K562 (cell line): ENCODE measurements around the gene SPTBN2. TPM values are rescaled to one million over a fixed set of nuclear protein-coding genes. Genes with fewer than 3 reads are reported as not detected.

ENCODE experiments used
- ATAC-seq: fragments of 200-7000 bp; cut with Tn5 transposase; 3 replicates; pipeline ENCODE4 v1.9.1; 2020; ENCODE audit warnings: moderate library complexity
- BruUV-seq: library from RNA; stranded (reverse); fragments of 400-500 nt; replicated peaks from 2 replicates; lab custom pipeline; 2021; lab: Mats Ljungman, UMichigan
- CTCF ChIA-PET: fragments of 300-600 bp; formaldehyde crosslinking; extraction: SDS; loops from one replicate; lab custom pipeline; 2021; ENCODE audit warnings: low intra/inter-chr PET ratio; lab: Yijun Ruan, JAX
- POLR2A ChIA-PET: fragments of 300-600, 350-650 bp; sonication (Branson Sonifier 250); formaldehyde crosslinking; extraction: SDS; loops from one replicate; lab custom pipeline; 2021; ENCODE audit warnings: antibody characterized with exemption, inconsistent platforms; lab: Yijun Ruan, JAX
- DNase-seq, 4 experiments: peaks; one replicate each; pipeline versions ENCODE4 v3.0.0 to v3.0.0-alpha.2; 2011 to 2018; ENCODE audit warnings: low spot score in 3 of 4, mixed read lengths in 3 of 4; ENCODE audit errors: extremely low read depth in 1 of 4
- FAIRE-seq: peaks from 2 replicates; lab custom pipeline; 2011; peaks lifted over from hg19 to GRCh38; lab: Jason Lieb, UNC
- H2AFZ ChIP-seq: 2 replicates; pipeline ENCODE4 v1.6.0; 2011; ENCODE audit warnings: low read depth, low read length, control low read depth, inconsistent platforms
- H3K27ac ChIP-seq: fragments of 200-600 bp; 3 replicates; pipeline ENCODE4 v1.8.0; 2011; ENCODE audit warnings: low read depth, mild to moderate bottlenecking, control low read depth, inconsistent platforms, low read length, moderate library complexity, mixed read lengths; ENCODE audit errors: extremely low read depth
- H3K27me3 ChIP-seq, 2 experiments: fragments of 300-600 bp in 1 of 2; 2 replicates in 1 of 2; 3 replicates in 1 of 2; pipeline versions ENCODE4 v1.6.0 to v1.8.0; 2011; ENCODE audit warnings: inconsistent platforms in 2 of 2, low read length in 2 of 2, mild to moderate bottlenecking in 1 of 2, mixed read lengths in 1 of 2, moderate library complexity in 1 of 2; ENCODE audit not compliant: control insufficient read depth in 2 of 2, insufficient read depth in 2 of 2
- H3K36me3 ChIP-seq: fragments of 300-600 bp; 3 replicates; pipeline ENCODE4 v1.8.0; 2011; ENCODE audit warnings: mild to moderate bottlenecking, low read length, inconsistent platforms; ENCODE audit not compliant: control insufficient read depth, insufficient read depth
- H3K4me1 ChIP-seq, 2 experiments: fragments of 200-600 bp in 1 of 2; replicated peaks in 1 of 2; 2 replicates in 1 of 2; 3 replicates in 1 of 2; pipeline versions ENCODE4 v1.5.1 to v1.8.0; 2011; ENCODE audit warnings: inconsistent platforms in 2 of 2, low read length in 2 of 2, mild to moderate bottlenecking in 1 of 2, mixed read lengths in 1 of 2, moderate library complexity in 1 of 2; ENCODE audit not compliant: control insufficient read depth in 2 of 2, insufficient read depth in 2 of 2
- H3K4me2 ChIP-seq: 2 replicates; pipeline ENCODE4 v1.6.1; 2011; ENCODE audit warnings: low read length, control low read depth, inconsistent platforms, mixed read lengths; ENCODE audit not compliant: insufficient read depth
- H3K4me3 ChIP-seq: fragments of 200-600 bp; sonication (generic), shearing (Covaris generic); 2 replicates; pipeline ENCODE4 v1.5.1; 2016; ENCODE audit warnings: control low read depth, inconsistent platforms
- H3K79me2 ChIP-seq: fragments of 200-600 bp; 3 replicates; pipeline ENCODE4 v1.8.0; 2011; ENCODE audit warnings: low read length, inconsistent platforms; ENCODE audit not compliant: control insufficient read depth, insufficient read depth
- H3K9ac ChIP-seq, 2 experiments: 2 replicates each; pipeline versions ENCODE4 v1.6.0 to v1.6.1; 2011; ENCODE audit warnings: low read depth in 2 of 2, low read length in 2 of 2, control low read depth in 1 of 2, inconsistent platforms in 1 of 2, mild to moderate bottlenecking in 1 of 2, mixed read lengths in 1 of 2; ENCODE audit not compliant: insufficient read depth in 1 of 2
- H3K9me1 ChIP-seq: one replicate; pipeline ENCODE4 v1.6.0; 2011; ENCODE audit warnings: inconsistent platforms, mild to moderate bottlenecking, low read length, moderate library complexity; ENCODE audit not compliant: control insufficient read depth, insufficient read depth
- H3K9me3 ChIP-seq: replicated peaks from 2 replicates; pipeline ENCODE4 v1.5.1; 2011; ENCODE audit warnings: low read depth, low read length, inconsistent platforms; ENCODE audit not compliant: control insufficient read depth, insufficient read depth
- H4K20me1 ChIP-seq: replicated peaks from 2 replicates; pipeline ENCODE4 v1.6.1; 2011; ENCODE audit warnings: low read length, inconsistent platforms, mixed read lengths; ENCODE audit not compliant: control insufficient read depth, insufficient read depth
- ARID3A ChIP-seq: IDR thresholded peaks from 2 replicates; pipeline ENCODE4 v1.6.1; 2012; ENCODE audit warnings: low read depth, low read length, improper control_type of control experiment, borderline replicate concordance
- CHAMP1 ChIP-seq: fragments of 450-650 bp; IDR thresholded peaks from 2 replicates; pipeline ENCODE4 v1.6.1; 2016; ENCODE audit warnings: mild to moderate bottlenecking
- CREM ChIP-seq: IDR thresholded peaks from 2 replicates; pipeline ENCODE4 v1.6.1; 2014; ENCODE audit warnings: antibody characterized with exemption, low read depth
- ELF4 ChIP-seq: fragments of 450-650 bp; formaldehyde crosslinking; IDR thresholded peaks from 2 replicates; pipeline ENCODE4 v1.4.0; 2022; ENCODE audit warnings: missing genetic modification characterization
- FOXP1 ChIP-seq: sonication (generic); formaldehyde crosslinking; IDR thresholded peaks from 2 replicates; pipeline ENCODE4 v1.8.0; 2022; ENCODE audit warnings: mild to moderate bottlenecking, missing genetic modification reagents
- HCFC1 ChIP-seq: IDR thresholded peaks from 2 replicates; pipeline ENCODE4 v1.6.1; 2012; ENCODE audit warnings: low read depth, low read length, improper control_type of control experiment
- HIVEP1 ChIP-seq: fragments of 250-450 bp; sonication (Bioruptor Pico); IDR thresholded peaks from 2 replicates; pipeline ENCODE4 v1.4.0; 2020; ENCODE audit warnings: mild to moderate bottlenecking
- KLF13 ChIP-seq: fragments of 450-650 bp; IDR thresholded peaks from 2 replicates; pipeline ENCODE4 v1.6.1; 2016; ENCODE audit warnings: missing genetic modification characterization, low read depth, mild to moderate bottlenecking, missing compliant biosample characterization, moderate library complexity, borderline replicate concordance
- NBN ChIP-seq: fragments of 450-650 bp; IDR thresholded peaks from 2 replicates; pipeline ENCODE4 v1.6.1; 2016; ENCODE audit warnings: low read depth, mild to moderate bottlenecking
- NFIC ChIP-seq: fragments of 450-650 bp; IDR thresholded peaks from 2 replicates; pipeline ENCODE4 v1.6.1; 2017; ENCODE audit warnings: mild to moderate bottlenecking, inconsistent platforms
- ZNF143 ChIP-seq: sonication (generic); formaldehyde crosslinking; IDR thresholded peaks from 2 replicates; pipeline ENCODE4 v1.9.0; 2022; ENCODE audit warnings: mild to moderate bottlenecking, missing genetic modification reagents
- ZNF146 ChIP-seq: IDR thresholded peaks from one replicate; pipeline ENCODE4 v1.6.1; 2018; ENCODE audit warnings: missing compliant biosample characterization; ENCODE audit not compliant: unreplicated experiment
- ZNF780A ChIP-seq: fragments of 250-450 bp; sonication (Bioruptor Pico); IDR thresholded peaks from 2 replicates; pipeline ENCODE4 v1.5.0; 2021; ENCODE audit warnings: mild to moderate bottlenecking
- WGBS: fragments of 100-300 bp; shearing (Covaris generic); methylation state at CpG from one replicate; pipeline ENCODE4 v1.1.6; 2016; ENCODE audit warnings: low coverage, mixed read lengths; ENCODE audit not compliant: insufficient coverage; ENCODE audit errors: missing lambda C conversion rate; 5-methylcytosine and 5-hydroxymethylcytosine counted together
- in situ Hi-C: fragments of 300-500 bp; cut with MboI; formaldehyde crosslinking; loops from 4 replicates; pipeline ENCODE4 v1.15.0; 2018; ENCODE audit warnings: inconsistent platforms, mixed read lengths
- intact Hi-C: fragments of 100-400 bp; cut with micrococcal nuclease; formaldehyde crosslinking; loops from 2 replicates; pipeline ENCODE4 v1.14.2; 2022
- polyA plus RNA-seq, 8 experiments: library from polyadenylated mRNA; depleted of rRNA in 4 of 8; stranded (reverse) in 5 of 8; unstranded in 3 of 8; fragments of >200 nt; fragmentation: Nextera tagmentation in 2 of 8; fragmentation: Illumina TruSeq in 1 of 8; extraction: Ambion mirVana in 2 of 8; extraction: Trizol in 1 of 8; gene quantifications; 2 replicates each; pipeline versions ENCODE4 v1.2.1 to v1.2.3, GENCODE V29; 2011 to 2014; ENCODE audit warnings: inconsistent platforms in 1 of 8, missing spikeins in 1 of 8
- total RNA-seq, 7 experiments: library from RNA; depleted of rRNA in 6 of 7; stranded (reverse); fragments of >200 nt in 6 of 7; fragmentation: Illumina TruSeq in 2 of 7; extraction: Trizol in 2 of 7; gene quantifications; 2 replicates each; pipeline versions ENCODE4 v1.2.1 to v1.2.3, GENCODE V29; 2011 to 2021; ENCODE audit warnings: low replicate concordance in 1 of 7

SPTBN2 gene
- total and polyA plus RNA-seq, 9 of the 15 experiments (the other 6 are each of a cell fraction or from before 2014, with no cell fraction given): 0.38 to 56.5 (median 19.7) TPM

GRCh38 chr11:66700337-66700736 lies 28.7 kb downstream of the SPTBN2 start:
- Histone ChIP-seq H3K4me2 (no peak overlapping the region), H3K9me3 (no peaks in the 10 kb centered on the region), H3K36me3 (peaks cover 66% of the 10 kb centered on the region; the same call in 2 of the 3 replicates), H3K4me1 (peaks cover 20 to 41% of the 10 kb centered on the region in 2 experiments), H3K27me3 (no peaks in the 10 kb centered on the region), H3K4me3 (no peak overlapping the region), H4K20me1 (no peaks in the 10 kb centered on the region), H3K79me2 (peaks cover 11% of the 10 kb centered on the region; the same call in 2 of the 3 replicates), H3K27ac (peak overlapping the region; percentile 71; the same call in 2 of the 3 replicates), H3K9me1 (no peaks in the 10 kb centered on the region), H3K9ac (peak overlapping the region in 1 of 2 experiments; percentile 88; a peak in 2 of 4 replicates), H2AFZ (no peak overlapping the region)
- POLR2A ChIA-PET: interaction anchor here (0.6 to 1.6 kb wide), 2 partner anchors 26 to 48 kb away, joined by 3 to 4 read pairs; no protein-coding TSS in a partner anchor
- no peak for ATAC-seq
- CTCF ChIA-PET: no interaction called here
- BruUV-seq: no TSS peak
- intact Hi-C loops: no loop called here
- no peak for FAIRE-seq
- in situ Hi-C loops: no loop called here
- 89% methylated on average over 15 of the region's 15 CpGs for WGBS
- TF ChIP-seq NFIC: no peak
- TF ChIP-seq CHAMP1: no peak
- no peak for TF ChIP-seq HIVEP1
- no peak for TF ChIP-seq ELF4
- TF ChIP-seq ZNF146 (CRISPR knock-in tag): no peak
- TF ChIP-seq HCFC1: no peak
- no peak for TF ChIP-seq CREM
- TF ChIP-seq KLF13 (tag): no peak
- TF ChIP-seq ZNF780A (CRISPR knock-in tag): no peak
- no peak for TF ChIP-seq ARID3A
- no peak for TF ChIP-seq FOXP1 (CRISPR knock-in tag)
- no peak for TF ChIP-seq NBN
- TF ChIP-seq ZNF143: no peak
- DNase-seq: no peak
